WTC11 (cell line): Measurements from ENCODE around the gene TTC33.

Experiments used
- NR3C1 ChIP-seq: sonication (generic); formaldehyde crosslinking; conservative IDR thresholded peaks from 2 replicates; pipeline ENCODE4 v1.8.1; 2023; ENCODE audit warnings: low read depth, mild to moderate bottlenecking, missing genetic modification reagents
- TF ChIP-seq, protein P1 (sequence below): fragments of 200-600 bp; IDR thresholded peaks from 2 replicates; pipeline ENCODE4 v1.8.0; 2022; ENCODE audit warnings: antibody characterized with exemption

- TF ChIP-seq, protein P1, sequence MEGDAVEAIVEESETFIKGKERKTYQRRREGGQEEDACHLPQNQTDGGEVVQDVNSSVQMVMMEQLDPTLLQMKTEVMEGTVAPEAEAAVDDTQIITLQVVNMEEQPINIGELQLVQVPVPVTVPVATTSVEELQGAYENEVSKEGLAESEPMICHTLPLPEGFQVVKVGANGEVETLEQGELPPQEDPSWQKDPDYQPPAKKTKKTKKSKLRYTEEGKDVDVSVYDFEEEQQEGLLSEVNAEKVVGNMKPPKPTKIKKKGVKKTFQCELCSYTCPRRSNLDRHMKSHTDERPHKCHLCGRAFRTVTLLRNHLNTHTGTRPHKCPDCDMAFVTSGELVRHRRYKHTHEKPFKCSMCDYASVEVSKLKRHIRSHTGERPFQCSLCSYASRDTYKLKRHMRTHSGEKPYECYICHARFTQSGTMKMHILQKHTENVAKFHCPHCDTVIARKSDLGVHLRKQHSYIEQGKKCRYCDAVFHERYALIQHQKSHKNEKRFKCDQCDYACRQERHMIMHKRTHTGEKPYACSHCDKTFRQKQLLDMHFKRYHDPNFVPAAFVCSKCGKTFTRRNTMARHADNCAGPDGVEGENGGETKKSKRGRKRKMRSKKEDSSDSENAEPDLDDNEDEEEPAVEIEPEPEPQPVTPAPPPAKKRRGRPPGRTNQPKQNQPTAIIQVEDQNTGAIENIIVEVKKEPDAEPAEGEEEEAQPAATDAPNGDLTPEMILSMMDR = no peak
- TF ChIP-seq NR3C1 = no peak
Measured at GRCh38 chr5:40491644-40492043, 264.1 kb downstream of the TTC33 start.
